ENCODE results near the gene SPTBN5.
"Not testable (repeated sequence)": the region's sequence is repeated elsewhere in the genome, so short reads cannot be mapped to it uniquely, and the experiment has no call there.

SPTBN5 gene

DNA sequence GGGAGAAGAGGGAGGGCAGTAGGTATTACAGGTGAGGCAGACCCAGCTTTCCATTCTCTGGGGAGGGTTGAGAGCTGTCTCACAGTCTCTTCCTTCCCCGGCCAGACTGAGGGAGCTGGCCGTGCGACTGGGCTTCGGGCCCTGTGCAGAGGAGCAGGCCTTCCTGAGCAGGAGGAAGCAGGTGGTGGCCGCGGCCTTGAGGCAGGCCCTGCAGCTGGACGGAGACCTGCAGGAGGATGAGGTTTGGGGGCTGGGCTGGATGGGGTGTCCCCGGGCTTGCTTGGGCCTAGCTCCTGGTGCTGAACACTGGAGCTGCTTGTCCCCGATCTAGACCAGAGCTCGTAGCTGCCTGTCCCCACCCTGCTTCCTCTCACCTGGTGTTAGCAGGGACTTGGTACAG is 50.3 kb downstream of the SPTBN5 start:
- no peak for DNase-seq

DNA sequence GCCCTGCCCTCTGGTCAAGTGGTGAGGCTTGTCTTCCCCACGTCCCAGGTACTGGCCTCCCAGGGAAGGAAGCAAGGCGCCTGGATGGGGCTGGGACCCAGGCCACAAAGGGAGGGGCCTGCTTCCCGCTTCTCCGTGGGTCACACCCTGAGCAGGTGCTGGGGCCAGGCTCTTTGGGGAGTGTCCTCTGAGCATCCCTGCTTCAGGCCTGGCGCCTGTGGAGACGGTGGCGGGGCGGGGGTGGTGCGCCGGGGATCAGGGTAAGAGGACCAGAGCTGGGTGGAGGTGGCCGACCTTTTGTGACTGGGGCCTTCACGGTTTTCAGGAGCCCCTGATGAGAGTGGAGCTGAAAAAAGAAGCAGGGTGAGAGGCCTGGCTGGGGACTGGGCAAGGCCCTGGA is 51.6 kb downstream of the SPTBN5 start:
- DNase-seq: no peak

DNA sequence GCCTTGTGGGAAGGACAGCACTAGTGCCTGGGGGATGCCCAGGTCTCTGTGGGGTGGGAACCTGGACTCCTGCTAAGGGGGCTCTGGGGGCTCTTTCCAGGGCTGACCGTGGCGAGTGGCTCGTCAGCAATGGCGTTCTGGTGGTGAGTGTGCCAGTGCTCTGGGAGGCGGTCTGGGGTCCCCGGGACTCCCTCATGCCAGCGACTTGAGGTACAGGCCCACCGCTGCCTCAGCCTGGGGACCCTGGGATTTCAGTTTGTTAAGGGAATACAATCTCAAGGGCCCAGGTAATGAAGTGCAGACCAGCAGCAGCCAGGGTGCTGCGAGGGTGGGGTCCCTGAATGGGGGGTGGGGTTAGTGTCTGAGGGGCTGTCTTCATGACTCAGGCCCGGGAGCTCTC is 52.7 kb downstream of the SPTBN5 start:
- no peak for DNase-seq

DNA sequence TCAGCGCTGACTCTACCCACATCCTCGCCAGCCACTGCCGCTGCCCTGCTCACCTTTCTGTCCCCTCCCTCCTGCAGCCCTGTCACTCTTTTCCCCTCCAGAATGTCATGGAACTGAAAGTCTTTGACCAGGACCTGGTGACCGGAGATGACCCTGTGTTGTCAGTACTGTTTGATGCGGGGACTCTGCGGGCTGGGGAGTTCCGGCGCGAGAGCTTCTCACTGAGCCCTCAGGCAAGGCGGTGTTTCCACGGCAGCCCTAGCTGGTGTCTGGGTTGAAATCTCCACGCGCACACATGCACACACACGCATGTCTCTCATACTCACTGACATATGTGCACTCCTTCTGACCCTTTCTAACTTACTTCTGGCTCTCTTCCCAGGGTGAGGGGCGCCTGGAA is 53.2 kb downstream of the SPTBN5 start:
- no peak for DNase-seq

DNA sequence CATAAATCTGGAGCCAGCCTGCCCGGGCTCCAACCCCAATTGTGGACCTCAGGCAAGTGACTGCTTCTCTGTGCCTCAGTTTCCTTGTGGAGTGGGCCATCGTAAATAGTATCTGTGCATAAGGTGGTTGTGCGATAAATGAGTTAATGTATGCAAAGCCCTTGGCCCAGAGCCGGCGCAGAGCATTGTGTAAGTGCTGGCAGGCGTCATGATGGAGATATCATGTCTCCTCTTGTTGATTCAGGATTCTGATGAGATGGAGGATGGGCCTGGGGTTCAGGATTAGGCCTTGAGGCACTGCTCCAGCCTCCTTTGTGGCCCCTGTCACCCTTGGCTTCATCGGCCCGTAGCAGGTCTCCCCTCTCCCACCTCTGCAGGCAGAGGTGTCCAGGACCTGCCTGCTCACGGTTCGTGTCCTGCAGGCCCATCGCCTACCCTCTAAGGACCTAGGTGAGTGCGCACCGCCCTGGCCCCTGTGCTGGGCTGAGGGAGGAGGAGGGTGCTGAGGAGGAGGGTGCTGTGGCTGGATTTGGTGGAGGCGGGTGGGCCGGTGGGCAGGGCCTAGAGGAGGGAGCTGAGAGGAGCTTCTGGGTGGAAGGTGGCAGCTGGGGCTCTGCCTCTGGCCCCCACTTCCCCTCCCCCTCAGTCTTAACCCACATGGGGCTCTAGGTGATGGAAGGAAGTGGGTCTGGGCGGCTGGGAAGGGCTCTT is 53.9 kb downstream of the SPTBN5 start:
- no peak for DNase-seq

DNA sequence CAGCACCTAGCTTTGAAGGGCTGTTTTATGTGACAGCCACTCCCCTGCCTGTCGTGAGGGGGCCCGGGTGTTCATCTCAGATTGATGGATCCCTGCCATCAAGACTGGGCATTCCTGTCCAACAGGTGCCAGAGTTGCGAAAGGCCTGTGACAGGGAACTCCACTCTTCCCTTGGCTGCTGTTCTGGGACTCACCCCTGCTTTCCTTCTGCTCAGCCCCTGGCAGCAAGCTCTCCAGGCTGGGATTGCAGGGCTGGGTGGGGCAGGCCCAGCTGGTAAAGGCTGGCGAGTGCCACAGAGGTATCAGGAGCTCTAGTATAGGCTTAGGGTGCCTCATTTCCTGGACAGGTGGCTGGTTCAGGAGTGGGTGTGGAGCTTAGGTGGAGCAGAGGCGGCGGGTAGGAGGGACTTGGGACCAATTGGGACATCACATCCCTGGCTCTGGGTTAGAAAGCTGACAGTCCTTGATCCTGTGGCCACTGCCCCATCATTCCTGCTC is 55.4 kb downstream of the SPTBN5 start, which contains the start of gene PLA2G4B:
PLA2G4B (plus strand) TSS at position 448 of the 498 bp plus-strand sequence. CDS start 67 bp downstream, outside the sequence.
- no peak for DNase-seq

DNA sequence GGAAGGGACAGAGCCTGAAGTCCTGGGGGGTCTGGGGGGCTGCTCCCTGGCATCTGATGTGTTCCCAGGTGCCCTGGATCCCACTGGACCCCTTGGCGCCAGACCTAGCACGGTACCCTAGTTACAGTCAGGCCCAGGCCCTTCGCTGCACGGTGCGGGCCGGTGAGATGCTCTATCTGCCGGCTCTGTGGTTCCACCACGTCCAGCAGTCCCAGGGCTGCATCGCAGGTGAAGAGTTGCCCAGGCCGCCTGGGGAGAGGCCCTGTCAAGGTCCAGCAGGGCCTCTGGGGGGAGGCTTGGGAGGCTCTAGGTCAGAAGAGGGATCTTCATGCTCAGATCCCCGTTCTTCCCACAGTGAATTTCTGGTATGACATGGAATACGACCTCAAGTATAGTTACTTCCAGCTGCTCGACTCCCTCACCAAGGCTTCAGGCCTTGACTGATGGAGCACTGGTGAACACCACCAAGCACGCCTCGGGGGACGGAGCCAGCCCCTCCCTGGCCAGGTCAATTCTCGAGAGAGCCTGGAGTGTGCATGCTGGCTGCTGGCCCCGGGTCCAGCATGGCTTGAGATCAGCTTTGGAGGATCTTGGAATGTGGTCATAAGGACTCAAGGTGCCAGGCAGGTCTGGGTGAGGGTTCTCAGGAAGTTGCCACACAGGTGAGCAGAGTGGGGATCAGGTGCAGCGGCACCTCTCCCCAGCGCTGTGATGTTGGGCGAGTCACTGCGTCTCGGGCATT is 57.0 kb downstream of the SPTBN5 start:
- no peak for DNase-seq

DNA sequence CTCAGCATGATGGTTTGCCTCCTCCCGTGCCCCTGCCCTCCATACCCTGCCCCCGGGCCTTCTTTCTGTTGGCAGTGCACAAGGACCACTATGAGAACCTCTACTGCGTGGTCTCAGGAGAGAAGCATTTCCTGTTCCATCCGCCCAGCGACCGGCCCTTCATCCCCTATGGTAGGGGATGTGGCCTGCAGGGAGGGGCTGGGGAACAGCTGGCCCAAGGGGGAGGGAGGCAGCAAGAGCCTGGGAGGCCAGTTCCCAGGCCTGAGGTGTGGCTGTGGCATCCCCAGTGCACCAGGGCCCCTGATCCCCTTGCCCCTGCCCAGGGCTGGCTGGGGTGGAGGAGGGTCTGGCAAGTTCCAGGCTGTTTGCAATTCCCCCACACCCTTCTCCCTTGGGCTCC is 57.8 kb downstream of the SPTBN5 start:
- DNase-seq: no peak

DNA sequence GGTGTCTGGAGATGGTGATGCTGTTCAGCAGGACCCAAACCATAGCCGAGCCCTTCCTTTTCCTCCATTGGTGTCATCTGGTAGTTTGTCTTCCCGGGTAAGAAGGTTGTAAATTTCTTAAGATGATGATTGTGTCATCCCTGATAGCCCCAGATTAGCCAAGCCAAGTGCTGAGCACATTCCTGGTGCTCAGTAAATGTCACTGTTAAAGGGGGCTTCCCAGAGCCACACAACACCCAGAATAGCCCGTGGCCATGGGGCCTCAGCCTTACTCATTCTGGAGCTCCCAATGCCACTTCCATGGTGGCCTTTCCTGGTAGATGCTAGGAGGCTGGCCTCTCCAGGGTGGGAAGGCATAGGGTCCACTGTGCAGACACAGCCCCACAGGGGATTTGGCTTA is 59.8 kb downstream of the SPTBN5 start:
- no peak for DNase-seq

DNA sequence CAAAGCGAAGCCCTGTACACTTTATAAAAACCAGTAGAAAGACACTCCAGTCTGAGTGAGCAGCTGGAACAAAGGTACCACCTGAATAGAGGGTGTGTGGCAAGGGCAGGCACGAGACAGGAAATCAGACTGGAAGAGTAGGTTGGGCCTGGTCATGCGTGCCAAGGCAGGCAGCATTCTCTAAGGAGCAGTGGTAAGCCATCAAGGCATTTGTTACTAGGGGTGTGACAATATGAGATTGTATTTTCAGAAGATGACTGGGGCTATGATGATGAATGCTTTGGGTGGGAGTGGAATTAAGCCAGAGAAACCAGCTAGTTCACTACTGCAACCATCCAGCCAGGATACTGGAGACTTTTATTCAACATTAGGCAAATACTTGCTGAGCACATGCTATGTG is 61.0 kb downstream of the SPTBN5 start:
- no peak for DNase-seq

DNA sequence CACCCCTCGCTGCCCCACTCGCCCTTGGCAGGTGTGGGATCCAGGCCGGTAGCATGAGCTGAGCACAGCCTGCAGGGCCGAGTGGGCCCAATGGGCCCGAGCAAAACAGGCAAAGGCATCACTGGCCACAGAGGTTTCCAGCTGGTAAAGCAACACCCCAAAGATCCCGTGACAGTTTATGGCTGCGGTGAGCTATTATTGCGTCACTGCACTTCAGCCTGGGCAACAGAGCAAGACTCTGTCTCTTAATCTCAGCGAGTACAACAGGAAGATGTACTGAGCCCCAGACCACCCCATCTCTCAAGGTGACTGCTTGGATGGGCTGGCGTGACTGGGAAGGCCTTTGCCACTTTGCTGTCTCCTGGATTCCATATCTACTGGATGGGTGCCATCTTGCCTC is 61.6 kb downstream of the SPTBN5 start:
- no peak for DNase-seq

DNA sequence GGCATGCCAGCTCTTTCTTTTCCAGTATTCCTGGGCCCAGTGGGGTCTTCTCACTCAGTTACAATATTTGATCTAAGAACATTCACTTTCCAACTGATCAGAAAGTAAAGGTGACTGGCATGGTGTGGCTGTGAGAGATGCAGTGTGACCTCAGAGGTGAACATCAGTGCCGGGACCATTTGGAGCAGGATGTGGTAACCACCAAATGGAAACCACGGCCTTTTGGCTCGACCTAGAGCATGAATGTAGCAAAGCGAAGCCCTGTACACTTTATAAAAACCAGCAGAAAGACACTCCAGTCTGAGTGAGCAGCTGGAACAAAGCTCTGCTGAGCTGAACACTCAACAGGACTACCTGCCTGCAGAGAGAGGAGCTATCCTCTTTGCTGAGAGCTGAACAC is 62.6 kb downstream of the SPTBN5 start:
- DNase-seq: not testable (repeated sequence)

DNA sequence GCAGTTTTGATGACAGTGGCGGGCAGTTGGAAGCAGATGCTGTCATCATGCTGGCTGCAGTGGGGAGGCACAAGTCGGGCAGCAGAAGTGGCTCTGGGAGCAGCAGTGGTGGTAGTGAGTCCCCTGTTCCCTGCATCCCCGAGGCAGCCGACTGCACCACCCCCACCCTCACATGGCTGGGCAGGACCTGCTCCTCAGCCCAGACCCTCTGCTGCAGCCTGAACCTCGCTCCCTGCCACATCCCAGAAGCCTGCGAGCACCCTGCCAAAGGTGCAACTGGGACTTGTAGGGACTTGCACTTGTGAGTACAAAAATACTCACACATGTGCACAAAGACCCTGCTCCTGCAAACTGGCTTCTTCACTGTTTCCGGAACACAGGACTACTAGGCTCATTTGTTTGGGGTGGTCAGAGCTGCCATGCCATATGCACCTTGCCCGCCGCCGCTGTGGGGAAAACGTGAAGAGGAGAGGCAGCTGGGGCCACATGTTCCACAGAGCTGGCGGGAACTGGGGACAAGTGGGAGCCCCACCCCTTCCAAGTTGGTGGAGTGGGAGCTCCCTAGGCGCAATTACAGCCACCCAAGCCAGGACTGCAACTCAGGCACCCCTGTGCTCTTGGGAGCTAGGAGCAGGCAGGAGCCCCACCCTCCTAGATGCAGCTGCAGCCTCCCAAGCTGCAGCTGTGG is 63.8 kb downstream of the SPTBN5 start:
- DNase-seq: no peak

DNA sequence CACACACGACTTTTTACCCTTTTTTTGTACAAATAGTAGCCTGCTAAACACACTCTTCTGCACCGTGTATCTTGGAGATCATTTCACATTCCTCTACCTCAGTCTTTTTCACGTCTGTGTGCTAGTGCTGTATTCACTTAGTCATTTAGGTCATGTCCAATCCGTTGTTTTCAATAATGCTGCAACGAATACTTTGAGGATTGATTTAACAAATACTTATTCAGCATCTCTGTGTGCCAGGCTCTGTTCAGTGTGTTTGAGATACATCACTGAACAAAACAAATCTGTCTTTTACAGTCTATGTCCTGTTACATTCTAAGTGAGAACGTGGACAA is 65.1 kb downstream of the SPTBN5 start:
- DNase-seq: no peak

DNA sequence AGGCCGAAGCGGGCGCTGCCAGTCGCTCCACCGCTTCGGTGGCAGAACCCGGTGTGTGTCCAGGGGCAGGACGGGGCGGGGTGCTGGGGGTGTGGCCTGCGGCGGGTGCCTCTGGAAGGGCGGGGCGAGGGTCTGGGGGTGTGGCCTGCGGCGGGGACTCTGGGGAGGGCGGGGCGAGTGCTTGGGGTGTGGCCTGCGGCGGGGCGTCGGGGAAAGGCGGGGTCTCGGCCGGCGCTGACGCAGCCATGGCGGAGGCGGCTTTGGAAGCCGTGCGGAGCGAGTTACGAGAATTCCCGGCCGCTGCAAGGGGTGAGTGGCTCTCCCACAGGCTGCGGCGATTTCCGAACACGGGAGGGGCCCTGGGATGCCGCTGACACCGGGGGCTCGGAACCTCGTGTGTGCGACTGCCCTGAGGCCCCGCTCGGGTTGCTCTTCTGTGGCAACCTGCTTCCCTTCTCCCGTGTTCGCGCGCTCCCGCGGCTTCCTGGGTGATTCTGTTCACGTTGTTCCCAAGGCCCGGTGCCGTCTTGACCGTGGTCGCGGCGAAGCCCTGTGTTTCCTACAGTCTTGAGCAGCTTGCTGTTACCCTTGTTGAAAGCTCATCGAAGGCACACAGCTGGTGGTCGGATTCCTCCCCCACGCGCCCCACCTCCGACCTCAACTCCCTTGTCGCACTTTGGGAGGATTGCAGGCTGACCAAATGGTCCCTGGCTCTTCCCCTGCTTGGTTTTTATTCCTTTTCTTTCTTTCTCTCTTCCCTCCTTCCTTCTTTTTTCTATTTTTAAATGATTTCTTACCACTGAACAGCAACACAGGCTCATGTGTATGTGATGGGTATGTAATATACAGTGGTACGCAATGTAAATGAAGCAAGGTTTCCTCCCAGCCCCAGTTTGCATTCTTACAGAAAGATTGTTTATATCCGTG is 65.7 kb downstream of the SPTBN5 start, which contains the start of gene JMJD7:
JMJD7 (plus strand) TSS at position 213 of the 927 bp plus-strand sequence; CDS start at position 246, 33 bp downstream.
- DNase-seq: peak; percentile 51 to 76

DNA sequence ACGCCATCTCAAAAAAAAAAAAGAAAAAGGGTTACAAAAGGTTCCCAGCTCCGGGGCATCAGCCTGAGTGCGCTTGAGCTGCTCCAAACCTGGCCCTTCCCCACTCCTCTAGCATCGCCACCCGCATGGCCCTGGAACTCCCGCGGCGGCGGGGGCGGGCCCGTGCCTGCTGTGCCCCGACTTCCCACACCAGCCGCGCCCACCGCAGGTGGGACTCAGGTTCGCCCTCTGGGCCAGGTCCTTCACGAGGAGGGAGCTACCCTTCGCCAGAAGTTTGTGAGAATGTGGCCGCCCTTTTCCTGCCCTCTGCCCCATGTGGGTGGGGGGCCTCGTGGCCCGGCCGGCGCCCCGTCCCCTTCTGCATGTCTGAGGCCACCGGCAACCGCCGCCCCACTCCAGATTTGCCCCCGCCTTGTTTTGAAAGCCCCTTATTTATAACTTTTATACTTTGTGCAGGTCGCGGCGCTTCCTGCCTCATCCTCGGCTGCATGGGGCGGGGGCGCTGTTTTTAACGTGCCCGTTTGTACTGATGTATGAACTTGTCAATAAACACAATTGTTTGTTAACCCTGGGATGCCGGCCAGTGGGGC is 66.5 kb downstream of the SPTBN5 start:
- no peak for DNase-seq

DNA sequence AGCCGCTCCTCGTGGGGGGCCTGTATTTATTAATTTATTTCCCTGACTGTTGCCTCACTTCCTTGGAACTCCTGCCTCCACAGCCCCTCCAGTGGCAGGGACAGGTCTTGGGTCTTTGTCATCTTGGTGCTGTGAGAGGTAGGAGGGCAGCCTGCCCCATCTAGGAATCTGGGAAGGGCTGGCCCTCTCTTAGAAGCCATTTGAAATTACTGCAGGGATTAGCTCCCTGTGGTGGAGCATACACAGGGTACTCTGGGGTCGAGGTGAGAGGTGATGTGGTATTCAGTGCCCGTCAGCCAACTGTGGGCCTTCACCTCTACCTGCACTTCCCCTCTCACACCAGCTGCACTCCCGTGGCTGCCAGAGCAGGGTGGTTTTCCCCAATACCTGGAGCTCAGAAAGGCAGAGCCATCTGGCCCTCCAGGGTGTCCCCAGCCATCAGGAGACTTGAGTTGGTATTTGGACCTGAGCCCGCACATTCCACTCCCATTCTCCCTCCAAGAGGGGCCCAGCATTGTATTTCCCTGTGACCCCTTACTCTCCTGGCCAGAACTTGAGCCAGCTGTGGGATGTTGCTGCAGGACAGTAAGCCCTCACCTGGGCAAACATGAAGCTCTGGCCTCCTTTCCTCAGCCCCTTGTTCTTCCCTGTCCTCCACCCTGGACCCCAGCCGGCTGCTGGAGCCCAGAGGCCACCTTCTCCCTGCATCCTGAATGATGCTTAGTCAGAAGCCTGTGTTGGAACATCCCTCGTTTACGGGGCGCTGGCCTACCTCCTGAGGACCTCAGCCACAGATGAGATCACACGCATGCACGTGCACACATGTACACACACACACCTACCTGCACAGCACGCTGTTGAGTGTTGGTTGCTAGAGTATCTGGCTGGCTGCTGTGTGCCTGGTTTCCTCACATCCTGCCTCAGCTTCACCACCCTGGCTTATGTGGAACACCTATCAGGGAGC is 68.0 kb downstream of the SPTBN5 start:
- no peak for DNase-seq

DNA sequence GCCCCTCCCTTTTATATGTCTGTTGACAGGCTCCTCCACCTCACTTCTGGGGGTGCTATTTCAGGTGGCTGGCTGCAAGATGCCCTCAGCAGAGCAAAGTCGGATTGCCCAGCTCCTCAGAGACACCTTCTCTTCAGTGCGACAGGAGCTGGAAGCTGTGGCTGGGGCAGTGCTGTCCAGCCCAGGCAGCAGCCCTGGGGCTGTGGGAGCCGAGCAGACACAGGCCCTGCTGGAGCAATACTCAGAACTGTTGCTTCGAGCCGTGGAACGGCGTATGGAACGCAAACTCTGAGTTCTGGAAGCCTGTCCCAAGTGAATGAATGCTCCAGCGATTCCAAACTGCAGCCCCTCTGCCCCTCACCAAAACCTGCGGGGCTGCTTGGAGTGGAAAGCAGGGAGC is 68.7 kb downstream of the SPTBN5 start:
- DNase-seq: no peak

DNA sequence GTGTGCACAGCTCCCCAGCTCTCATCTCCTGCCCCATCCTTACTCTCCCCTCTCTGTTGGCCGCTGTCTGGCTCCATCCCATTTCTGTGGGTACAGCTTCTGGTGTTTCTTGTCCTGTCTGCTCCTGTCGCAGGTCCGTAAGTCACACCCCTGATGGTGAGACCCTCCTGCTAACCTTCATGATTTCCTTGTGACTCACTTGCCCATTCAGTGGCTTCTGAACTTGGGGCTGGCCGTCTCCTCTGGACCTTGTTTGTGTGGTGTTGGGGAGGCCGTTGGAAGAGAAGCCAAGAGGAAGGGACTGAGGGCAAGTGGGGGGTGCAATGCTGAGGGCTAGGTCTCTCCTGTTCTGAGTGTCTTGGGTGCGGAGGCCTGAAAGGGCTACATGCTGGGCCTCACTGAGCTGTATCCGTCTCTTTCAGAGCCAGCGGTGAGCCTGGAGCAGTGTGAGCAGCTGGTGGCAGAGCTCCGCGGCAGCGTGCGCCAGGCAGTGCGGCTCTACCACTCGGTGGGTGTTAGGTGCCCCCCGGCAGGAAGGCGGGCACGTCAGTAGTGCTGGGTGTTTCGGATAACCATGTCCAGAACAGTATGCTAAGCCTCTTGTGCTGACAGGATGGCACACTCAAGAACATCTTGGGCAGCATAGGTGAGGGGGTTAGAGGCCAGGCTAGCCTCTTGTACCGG is 69.6 kb downstream of the SPTBN5 start:
- DNase-seq: no peak

DNA sequence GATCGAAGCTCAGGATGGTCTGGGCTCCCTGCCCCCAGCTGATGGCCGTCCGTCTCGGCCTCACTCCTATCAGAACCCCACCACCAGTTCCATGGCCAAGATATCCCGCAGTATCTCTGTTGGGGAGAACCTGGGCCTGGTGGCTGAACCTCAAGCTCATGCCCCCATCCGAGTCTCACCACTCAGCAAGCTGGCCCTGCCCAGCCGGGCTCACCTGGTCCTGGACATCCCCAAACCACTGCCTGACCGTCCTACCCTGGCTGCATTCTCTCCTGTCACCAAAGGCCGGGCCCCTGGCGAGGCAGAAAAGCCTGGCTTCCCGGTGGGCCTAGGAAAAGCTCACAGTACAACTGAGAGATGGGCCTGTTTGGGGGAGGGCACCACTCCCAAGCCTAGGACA is 70.4 kb downstream of the SPTBN5 start:
- DNase-seq: no peak

All from SHP77 (cell line).